ENCODE data around the gene RNF214.
"Not testable (repeated sequence)": the region's sequence is repeated elsewhere in the genome, so short reads cannot be mapped to it uniquely, and the experiment has no call there.

RNF214 gene

GRCh38 chr11:117318738-117319137 is 86.3 kb downstream of the RNF214 start:
- no peak for DNase-seq

GRCh38 chr11:117319214-117319840 is 86.9 kb downstream of the RNF214 start:
- DNase-seq, result no peak

- not testable (repeated sequence) for DNase-seq
These were observed 94.7 kb downstream of the RNF214 start for GRCh38 chr11:117327255-117327566.

GRCh38 chr11:117327567-117328374 is 95.3 kb downstream of the RNF214 start, which contains the start of gene CEP164:
Gene CEP164, plus strand, starts transcription at chr11:117327854. Its CDS starts 10,733 bp downstream, at chr11:117338587.
- peak; percentile 96 for DNase-seq

GRCh38 chr11:117328375-117329010 is 96.0 kb downstream of the RNF214 start:
- DNase-seq, result no peak

- no peak for DNase-seq
These were observed 100.4 kb downstream of the RNF214 start for GRCh38 chr11:117332843-117333242.

- DNase-seq, result no peak
These were observed 101.4 kb downstream of the RNF214 start for GRCh38 chr11:117333917-117334316.

GRCh38 chr11:117334896-117335295 is 102.4 kb downstream of the RNF214 start:
- DNase-seq, result no peak

- DNase-seq, result no peak
These were observed 102.9 kb downstream of the RNF214 start for GRCh38 chr11:117335399-117335798.

Measured in CD4-positive, alpha-beta T cell treated with Interleukin-4 for 1 hour (primary cell).